ENCODE results near the gene TJP1. TPM values are rescaled to one million over a fixed set of nuclear protein-coding genes. Genes with fewer than 3 reads are reported as not detected.

Gene TJP1
- total and polyA plus RNA-seq, 9 of the 15 experiments (the other 6 are each of a cell fraction or from before 2014, with no cell fraction given), result 9.1 to 39.3 (median 28.0) TPM

DNA sequence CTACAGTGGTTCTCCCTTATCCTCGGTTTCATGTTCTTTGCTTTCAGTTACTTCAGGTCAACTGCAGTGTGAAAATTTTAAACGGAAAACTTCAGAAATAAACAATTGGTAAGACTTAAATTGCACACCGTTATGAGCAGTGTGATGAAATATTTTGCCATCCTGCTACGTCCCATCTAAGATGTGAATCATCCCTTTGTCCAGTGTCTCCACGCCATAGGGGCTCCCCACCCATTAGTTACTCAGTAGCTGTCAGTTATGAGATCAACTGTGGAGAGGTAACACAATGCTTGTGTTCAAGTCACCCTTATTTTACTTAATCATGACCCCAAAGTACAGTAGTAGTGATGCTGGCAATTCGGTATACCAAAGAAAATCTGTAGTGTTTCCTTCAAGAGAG is 47.4 kb downstream of the TJP1 start (continued):
- TF ChIP-seq CLOCK (CRISPR knock-in tag; IDR thresholded peaks at IDR 0.05; ENCODE audit: borderline replicate concordance) (no peak), ZBTB33 (CRISPR knock-in tag; IDR thresholded peaks at IDR 0.05) (no peak), MEIS2 (IDR thresholded peaks at IDR 0.05; ENCODE audit: partially characterized antibody) (peak; percentile 13), JUND (IDR thresholded peaks at IDR 0.05; ENCODE audit: borderline replicate concordance, low read depth, low read length) (peak; percentile 41; the same call in 1 of the 2 replicates), JUND (tag; IDR thresholded peaks at IDR 0.05; ENCODE audit: borderline replicate concordance, low read depth, low read length) (no peak), E2F5 (CRISPR knock-in tag; IDR thresholded peaks at IDR 0.05) (no peak), FOXK2 (conservative IDR thresholded peaks at IDR 0.05 in 1 of 2, IDR thresholded peaks at IDR 0.05 in 1 of 2; ENCODE audit: low read depth in 2 of 2) (no peak), STAG1 (CRISPR knock-in tag; IDR thresholded peaks at IDR 0.05; ENCODE audit: borderline replicate concordance) (no peak), ZNF668 (CRISPR knock-in tag; IDR thresholded peaks at IDR 0.05) (no peak), NELFE (IDR thresholded peaks at IDR 0.05; ENCODE audit: insufficient read depth, insufficient read length) (no peak)
- TF ChIP-seq, protein P1, sequence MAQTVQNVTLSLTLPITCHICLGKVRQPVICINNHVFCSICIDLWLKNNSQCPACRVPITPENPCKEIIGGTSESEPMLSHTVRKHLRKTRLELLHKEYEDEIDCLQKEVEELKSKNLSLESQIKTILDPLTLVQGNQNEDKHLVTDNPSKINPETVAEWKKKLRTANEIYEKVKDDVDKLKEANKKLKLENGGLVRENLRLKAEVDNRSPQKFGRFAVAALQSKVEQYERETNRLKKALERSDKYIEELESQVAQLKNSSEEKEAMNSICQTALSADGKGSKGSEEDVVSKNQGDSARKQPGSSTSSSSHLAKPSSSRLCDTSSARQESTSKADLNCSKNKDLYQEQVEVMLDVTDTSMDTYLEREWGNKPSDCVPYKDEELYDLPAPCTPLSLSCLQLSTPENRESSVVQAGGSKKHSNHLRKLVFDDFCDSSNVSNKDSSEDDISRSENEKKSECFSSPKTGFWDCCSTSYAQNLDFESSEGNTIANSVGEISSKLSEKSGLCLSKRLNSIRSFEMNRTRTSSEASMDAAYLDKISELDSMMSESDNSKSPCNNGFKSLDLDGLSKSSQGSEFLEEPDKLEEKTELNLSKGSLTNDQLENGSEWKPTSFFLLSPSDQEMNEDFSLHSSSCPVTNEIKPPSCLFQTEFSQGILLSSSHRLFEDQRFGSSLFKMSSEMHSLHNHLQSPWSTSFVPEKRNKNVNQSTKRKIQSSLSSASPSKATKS (CRISPR knock-in tag; IDR thresholded peaks at IDR 0.05), result no peak
- TF ChIP-seq, protein P2, sequence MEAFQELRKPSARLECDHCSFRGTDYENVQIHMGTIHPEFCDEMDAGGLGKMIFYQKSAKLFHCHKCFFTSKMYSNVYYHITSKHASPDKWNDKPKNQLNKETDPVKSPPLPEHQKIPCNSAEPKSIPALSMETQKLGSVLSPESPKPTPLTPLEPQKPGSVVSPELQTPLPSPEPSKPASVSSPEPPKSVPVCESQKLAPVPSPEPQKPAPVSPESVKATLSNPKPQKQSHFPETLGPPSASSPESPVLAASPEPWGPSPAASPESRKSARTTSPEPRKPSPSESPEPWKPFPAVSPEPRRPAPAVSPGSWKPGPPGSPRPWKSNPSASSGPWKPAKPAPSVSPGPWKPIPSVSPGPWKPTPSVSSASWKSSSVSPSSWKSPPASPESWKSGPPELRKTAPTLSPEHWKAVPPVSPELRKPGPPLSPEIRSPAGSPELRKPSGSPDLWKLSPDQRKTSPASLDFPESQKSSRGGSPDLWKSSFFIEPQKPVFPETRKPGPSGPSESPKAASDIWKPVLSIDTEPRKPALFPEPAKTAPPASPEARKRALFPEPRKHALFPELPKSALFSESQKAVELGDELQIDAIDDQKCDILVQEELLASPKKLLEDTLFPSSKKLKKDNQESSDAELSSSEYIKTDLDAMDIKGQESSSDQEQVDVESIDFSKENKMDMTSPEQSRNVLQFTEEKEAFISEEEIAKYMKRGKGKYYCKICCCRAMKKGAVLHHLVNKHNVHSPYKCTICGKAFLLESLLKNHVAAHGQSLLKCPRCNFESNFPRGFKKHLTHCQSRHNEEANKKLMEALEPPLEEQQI (IDR thresholded peaks at IDR 0.05), result no peak
- TF ChIP-seq, protein P3, sequence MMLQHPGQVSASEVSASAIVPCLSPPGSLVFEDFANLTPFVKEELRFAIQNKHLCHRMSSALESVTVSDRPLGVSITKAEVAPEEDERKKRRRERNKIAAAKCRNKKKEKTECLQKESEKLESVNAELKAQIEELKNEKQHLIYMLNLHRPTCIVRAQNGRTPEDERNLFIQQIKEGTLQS (IDR thresholded peaks at IDR 0.05), result peak; percentile 74
- TF ChIP-seq, protein P3 (CRISPR knock-in tag; conservative IDR thresholded peaks at IDR 0.05), result no peak
- TF ChIP-seq, protein P4, sequence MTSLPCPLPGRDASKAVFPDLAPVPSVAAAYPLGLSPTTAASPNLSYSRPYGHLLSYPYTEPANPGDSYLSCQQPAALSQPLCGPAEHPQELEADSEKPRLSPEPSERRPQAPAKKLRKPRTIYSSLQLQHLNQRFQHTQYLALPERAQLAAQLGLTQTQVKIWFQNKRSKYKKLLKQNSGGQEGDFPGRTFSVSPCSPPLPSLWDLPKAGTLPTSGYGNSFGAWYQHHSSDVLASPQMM (CRISPR knock-in tag; IDR thresholded peaks at IDR 0.05), result no peak
